GM19372 (cell line): ENCODE results near the gene ZFYVE1.
A peak's percentile ranks its signal among the peaks of the same experiment; 100 is the strongest.
"Not testable (repeated sequence)": the region's sequence is repeated elsewhere in the genome, so short reads cannot be mapped to it uniquely, and the experiment has no call there.

ENCODE experiments used
- ATAC-seq: cut with Tn5 transposase; IDR thresholded peaks from one replicate; pipeline ENCODE4 v1.9.1; 2021; ENCODE audit warnings: mild to moderate bottlenecking, low read depth, moderate library complexity; ENCODE audit not compliant: unreplicated experiment

The ZFYVE1 gene

GRCh38 chr14:73026845-73027542 is at the start of gene ZFYVE1:
ZFYVE1 (minus strand) TSS chr14:73027106; CDS start chr14:73024508, 2,598 bp downstream.
- ATAC-seq = peak; percentile 93

DNA sequence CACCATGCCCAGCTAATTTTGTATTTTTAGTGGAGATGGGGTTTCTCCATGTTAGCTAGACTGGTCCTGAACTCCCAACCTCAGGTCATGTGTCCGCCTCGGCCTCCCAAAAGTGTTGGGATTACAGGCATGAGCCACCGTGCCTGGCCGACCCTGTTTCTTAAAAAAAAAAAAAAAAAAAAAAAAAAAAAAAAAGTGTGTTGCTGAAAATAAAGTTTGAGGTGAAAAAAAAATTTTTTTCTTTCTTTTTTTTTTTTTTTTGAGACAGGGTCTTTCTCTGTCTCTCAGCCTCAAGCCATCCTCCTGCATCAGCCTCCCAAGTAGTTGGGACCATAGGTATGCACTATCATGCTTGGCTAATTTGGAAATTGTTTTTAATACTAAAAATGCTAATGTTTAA is 42.7 kb upstream of the ZFYVE1 start:
- no peak for ATAC-seq

DNA sequence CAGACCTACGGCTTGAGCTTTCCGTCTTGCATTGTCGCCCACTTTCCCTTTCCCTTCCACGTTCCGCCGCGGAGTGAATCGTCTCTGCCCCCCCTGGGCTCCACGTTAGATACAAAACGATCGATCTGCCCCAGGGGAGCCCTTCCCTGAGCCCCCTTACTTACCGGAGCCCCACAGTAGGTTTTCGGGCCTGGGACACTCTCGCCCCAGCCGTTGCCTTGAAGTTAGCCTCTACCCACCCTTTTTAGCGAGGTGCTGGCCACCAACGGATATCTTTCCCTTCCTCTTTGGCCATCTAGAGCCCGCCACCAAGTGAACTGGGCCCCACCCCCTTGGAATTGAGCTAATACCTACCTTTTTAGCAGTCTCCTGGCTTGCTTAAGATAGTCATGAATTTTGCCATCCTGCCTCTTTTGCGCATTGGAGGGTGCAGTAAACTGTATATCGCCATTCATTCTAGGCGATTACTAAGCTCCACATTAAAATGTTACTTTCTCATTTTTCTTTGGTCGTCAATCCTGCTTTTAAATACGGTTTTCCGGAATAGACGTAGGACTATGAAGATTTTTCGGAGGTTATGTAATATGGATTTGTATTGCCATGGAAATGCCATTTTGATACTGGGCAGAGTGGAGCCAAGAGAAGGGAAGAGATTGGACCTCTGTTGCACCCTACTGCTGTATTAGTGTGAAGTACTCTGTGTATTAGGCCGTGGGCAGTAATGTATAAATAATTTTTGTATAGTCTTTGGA is 32.2 kb upstream of the ZFYVE1 start:
- ATAC-seq = peak; percentile 6

- peak; percentile 95 for ATAC-seq
These were observed 31.5 kb upstream of the ZFYVE1 start, which contains the start of gene RBM25 for GRCh38 chr14:73058224-73058921. RBM25 (plus strand) TSS chr14:73058534; CDS start chr14:73071642, 13,108 bp downstream.

DNA sequence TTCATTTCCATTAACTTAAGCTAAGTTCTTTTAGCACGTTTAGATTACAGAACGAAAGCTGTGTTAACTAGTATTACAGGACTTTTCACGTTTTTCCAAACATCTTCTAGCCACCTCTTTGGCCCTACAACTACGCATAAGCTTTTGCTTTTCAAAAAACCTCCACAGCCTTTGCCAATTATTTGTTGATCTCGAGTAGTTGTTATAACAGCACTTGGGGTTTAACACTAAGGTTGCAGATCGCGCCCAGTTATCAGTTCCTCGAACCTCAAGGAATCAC is 31.0 kb upstream of the ZFYVE1 start:
- no peak for ATAC-seq

DNA sequence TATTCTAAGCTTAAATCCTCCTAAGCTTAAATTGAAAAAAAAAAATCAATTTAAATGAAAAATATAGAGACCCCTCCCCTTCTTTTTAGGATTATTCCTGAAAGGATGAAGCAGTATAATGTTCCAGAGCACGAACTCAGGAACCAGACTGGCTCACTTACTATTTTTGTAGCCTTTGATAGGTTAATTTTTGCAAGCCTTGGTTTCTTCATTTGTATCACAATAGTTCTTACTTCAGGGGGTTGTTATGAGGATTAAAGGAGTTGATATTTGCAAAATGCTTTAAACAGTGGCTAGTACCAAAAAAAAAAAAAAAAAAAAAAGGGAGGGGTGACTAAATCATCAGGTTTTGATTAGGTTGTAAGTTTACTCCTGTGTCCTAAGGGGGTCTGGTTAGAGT is 28.3 kb upstream of the ZFYVE1 start:
- no peak for ATAC-seq

GRCh38 chr14:73049428-73049827 is 22.5 kb upstream of the ZFYVE1 start:
- ATAC-seq = no peak

GRCh38 chr14:73047808-73048207 is 20.9 kb upstream of the ZFYVE1 start:
- ATAC-seq = no peak

GRCh38 chr14:73036706-73037450 is 10.0 kb upstream of the ZFYVE1 start:
- ATAC-seq = not testable (repeated sequence)

DNA sequence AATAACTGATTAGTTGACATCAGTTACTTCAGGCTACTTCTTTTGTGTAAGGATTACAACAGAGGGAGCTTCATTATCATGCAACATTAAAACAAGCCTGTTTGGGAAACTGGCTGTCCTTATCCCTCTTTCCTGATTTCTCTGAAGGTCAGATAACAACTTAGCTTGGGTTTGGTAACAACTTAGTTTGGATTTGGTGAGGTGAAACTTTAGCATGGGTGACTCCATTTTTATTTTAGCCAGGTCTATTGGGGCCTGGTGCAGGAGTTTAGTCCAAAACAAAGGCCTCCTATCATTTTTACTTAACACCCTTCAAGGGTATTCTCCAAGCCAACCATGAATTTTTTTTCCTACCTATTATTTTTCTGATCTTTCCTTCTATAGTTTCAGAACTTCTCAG is 1.1 kb upstream of the ZFYVE1 start:
- ATAC-seq = no peak

DNA sequence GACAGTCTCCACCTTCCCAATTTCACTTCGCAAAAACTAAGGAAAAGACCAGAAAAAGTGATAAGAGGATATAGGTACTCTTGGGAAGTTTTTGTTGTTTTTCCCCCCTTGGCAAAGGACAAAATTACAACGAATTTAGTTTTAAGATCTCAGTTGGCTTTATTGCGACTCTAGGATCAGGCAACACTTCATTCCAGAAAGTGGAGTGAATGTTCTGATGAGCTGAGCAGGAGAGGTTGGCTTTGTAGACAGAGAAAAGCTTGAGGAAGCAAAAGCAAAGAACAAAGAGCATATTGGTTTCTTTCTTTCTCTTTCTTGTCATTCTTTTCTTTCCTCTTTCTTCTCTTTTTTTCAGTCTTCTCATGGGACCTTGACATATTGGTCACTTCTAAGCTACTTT is 640 bp upstream of the ZFYVE1 start:
- no peak for ATAC-seq

DNA sequence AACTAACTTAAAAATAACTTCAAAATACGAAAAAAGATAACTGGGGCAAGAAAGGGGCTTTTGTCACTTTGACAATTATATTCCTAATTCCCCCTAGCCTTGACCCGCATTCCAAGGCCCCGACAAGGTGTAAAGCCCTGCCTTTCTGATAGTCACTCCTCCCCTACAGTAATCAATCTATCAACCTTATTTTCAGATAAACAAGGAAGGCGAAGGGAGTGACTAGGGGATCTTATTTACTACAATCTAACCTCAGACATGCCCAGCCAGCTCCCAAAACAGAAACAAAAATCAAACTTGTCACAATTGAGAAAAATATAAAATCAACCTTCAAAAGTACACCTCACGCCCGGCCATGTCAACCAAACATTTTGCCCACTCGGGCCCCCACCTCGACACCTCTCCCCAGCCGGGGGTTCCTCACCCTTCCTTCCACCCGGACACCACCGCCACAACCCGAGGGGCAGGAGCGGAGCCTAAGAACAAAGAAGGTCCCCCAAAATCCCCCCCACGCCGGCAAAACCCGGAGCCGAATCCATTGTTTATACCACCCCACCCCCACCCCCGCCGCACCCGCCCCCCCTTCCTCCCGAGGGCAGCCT is 562 bp downstream of the ZFYVE1 start:
- no peak for ATAC-seq

- ATAC-seq = no peak
These were observed 1.4 kb downstream of the ZFYVE1 start for GRCh38 chr14:73025544-73025943.

- no peak for ATAC-seq
These were observed 4.9 kb downstream of the ZFYVE1 start for GRCh38 chr14:73022051-73022450.

GRCh38 chr14:73016011-73016410 is 10.9 kb downstream of the ZFYVE1 start:
- ATAC-seq = not testable (repeated sequence)

DNA sequence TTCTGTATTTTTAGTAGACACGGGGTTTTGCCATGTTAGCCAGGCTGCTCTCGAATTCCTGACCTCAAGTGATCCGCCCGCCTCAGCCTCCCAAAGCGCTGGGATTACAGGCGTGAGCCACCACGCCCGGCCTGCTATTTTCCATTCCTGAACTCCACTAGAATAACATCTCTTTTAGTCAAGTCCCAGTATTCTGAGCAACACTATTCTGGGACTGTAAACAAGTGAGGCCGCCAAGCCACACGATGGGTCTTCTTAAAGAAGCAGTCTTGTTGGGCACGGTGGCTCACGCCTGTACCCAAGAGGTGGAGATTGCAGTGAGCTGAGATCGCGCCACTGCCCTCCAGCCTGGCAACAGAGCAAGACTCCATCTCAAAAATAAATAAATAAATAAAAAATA is 11.4 kb downstream of the ZFYVE1 start:
- ATAC-seq = not testable (repeated sequence)

GRCh38 chr14:73014105-73014504 is 12.8 kb downstream of the ZFYVE1 start:
- ATAC-seq = no peak

- not testable (repeated sequence) for ATAC-seq
These were observed 15.7 kb downstream of the ZFYVE1 start for GRCh38 chr14:73011189-73011588.

DNA sequence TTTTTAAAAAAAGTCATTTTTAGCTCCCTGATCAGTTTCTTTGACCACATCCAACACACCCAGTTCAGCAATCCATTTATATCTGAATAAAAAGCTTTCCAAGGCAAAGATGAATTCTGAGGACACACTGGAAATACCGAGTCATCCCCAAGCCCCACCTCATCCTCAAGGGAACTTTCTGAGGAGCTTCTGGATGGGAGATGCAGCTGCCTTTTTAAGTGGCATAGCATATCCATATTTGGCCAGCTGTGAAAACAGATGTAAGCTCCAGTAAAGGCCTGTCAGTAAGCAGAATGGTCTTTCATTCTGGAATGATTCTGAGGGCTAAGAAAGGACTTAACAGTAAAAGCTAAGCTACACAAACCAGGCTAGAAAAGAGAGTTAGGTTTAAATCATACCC is 18.4 kb downstream of the ZFYVE1 start:
- ATAC-seq = no peak

DNA sequence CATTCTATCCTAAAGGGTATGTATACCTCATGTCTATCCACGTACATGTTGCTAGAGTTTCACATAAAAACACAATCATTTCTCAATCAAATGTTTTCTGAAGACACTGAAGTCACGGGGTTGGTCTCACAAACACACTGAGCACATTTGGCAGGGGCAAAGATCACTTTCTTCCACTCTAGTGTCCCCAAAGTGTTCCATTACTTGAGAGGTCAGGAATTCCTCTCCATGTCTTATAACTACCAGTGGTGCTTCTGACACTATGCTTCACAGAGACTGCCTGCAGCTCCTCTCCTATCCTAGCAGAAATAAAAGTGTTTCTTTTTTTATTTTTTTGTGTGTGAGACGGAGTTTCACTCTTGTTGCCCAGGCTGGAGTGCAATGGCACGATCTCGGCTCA is 19.1 kb downstream of the ZFYVE1 start:
- ATAC-seq = no peak
